ENCODE measurements around the gene PDE4B.

- TF ChIP-seq CTCF (IDR thresholded peaks at IDR 0.05) (no peak), EP300 (IDR thresholded peaks at IDR 0.05) (no peak), POLR2A (IDR thresholded peaks at IDR 0.05) (no peak)
Measured at GRCh38 chr1:66182551-66183178, 390.0 kb downstream of the PDE4B start.
